WERI-Rb-1 (cell line): ENCODE measurements around the gene GALNT9.

Experiments
- DNase-seq: peaks from one replicate; pipeline ENCODE4 v3.0.0-alpha.2; 2020
- H3K27ac ChIP-seq: fragments of 250-450 bp; sonication (Bioruptor Pico); 2 replicates; pipeline ENCODE4 v1.5.1; 2020; ENCODE audit warnings: mild to moderate bottlenecking, moderate library complexity
- H3K27me3 ChIP-seq: fragments of 250-450 bp; sonication (Bioruptor Pico); 2 replicates; pipeline ENCODE4 v1.5.1; 2021; ENCODE audit warnings: mild to moderate bottlenecking, low read depth, moderate library complexity; ENCODE audit not compliant: insufficient read depth, severe bottlenecking
- H3K36me3 ChIP-seq: fragments of 250-450 bp; sonication (Bioruptor Pico); 2 replicates; pipeline ENCODE4 v1.5.1; 2020; ENCODE audit warnings: mild to moderate bottlenecking, moderate library complexity
- H3K4me3 ChIP-seq: 2 replicates; pipeline ENCODE4 v1.5.1; 2011; ENCODE audit warnings: low read depth, mild to moderate bottlenecking, control low read depth, low read length
- H3K9me3 ChIP-seq: fragments of 250-450 bp; sonication (Bioruptor Pico); 2 replicates; pipeline ENCODE4 v1.5.1; 2021; ENCODE audit warnings: mild to moderate bottlenecking, moderate library complexity; ENCODE audit not compliant: severe bottlenecking
- TF ChIP-seq, protein P1 (sequence below): IDR thresholded peaks from 2 replicates; pipeline ENCODE4 v1.5.1; 2011; ENCODE audit warnings: low read depth, mild to moderate bottlenecking, control low read depth, inconsistent platforms, low read length

GALNT9 gene

GRCh38 chr12:132213359-132214160 is 115.8 kb downstream of the GALNT9 start:
- Histone ChIP-seq H3K27me3 (no peaks in the 10 kb centered on the region), H3K9me3 (peaks cover 5% of the 10 kb centered on the region), H3K36me3 (no peaks in the 10 kb centered on the region), H3K4me3 (no peak overlapping the region), H3K27ac (no peak overlapping the region)
- DNase-seq: no peak
- TF ChIP-seq, protein P1, sequence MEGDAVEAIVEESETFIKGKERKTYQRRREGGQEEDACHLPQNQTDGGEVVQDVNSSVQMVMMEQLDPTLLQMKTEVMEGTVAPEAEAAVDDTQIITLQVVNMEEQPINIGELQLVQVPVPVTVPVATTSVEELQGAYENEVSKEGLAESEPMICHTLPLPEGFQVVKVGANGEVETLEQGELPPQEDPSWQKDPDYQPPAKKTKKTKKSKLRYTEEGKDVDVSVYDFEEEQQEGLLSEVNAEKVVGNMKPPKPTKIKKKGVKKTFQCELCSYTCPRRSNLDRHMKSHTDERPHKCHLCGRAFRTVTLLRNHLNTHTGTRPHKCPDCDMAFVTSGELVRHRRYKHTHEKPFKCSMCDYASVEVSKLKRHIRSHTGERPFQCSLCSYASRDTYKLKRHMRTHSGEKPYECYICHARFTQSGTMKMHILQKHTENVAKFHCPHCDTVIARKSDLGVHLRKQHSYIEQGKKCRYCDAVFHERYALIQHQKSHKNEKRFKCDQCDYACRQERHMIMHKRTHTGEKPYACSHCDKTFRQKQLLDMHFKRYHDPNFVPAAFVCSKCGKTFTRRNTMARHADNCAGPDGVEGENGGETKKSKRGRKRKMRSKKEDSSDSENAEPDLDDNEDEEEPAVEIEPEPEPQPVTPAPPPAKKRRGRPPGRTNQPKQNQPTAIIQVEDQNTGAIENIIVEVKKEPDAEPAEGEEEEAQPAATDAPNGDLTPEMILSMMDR: no peak

DNA sequence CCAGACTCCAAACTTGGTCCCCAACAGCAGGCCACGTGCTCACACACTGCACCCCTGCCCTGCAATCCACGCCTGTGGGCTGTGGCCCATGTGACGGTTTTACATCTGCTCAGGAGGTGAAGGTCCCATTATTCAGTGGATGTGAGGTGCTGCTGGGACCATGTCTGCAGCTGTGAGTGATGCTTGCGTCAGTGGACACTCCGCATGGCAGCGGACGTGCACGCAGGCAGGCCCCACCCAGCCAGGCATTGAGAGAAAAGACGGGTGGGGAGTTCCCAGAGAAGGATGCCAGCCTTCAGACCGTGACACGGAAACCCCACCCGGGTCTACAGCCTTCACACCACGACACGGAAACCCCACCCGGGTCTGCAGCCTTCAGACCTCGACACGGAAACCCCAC is 117.6 kb downstream of the GALNT9 start:
- H3K27me3 ChIP-seq: no peaks in the 10 kb centered on the region
- DNase-seq: no peak
- H3K27ac ChIP-seq: no peak overlapping the region
- H3K36me3 ChIP-seq: no peaks in the 10 kb centered on the region
- H3K9me3 ChIP-seq: peaks cover 6% of the 10 kb centered on the region
- TF ChIP-seq, protein P1: no peak
- H3K4me3 ChIP-seq: no peak overlapping the region

DNA sequence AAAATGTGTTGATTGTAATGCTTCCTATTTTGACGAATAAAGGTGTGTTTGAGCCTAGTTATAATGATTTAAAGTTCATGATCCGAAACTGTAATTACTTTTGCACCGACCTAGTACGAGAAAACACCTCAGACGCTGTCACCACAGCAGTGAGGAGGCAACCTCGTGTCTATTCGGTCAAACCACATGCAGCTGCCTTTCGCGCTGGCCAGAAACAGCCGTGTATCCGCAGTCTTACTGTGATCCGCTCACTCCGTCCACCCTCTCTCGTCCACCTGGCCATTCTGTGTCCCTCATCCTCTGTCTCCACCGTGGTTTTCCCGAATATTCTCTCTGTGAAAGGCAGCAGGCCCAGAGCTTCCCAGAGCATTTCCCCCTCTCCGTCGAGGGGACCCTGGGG is 118.1 kb downstream of the GALNT9 start:
- Histone ChIP-seq H3K36me3 (no peaks in the 10 kb centered on the region), H3K4me3 (no peak overlapping the region), H3K9me3 (peaks cover 6% of the 10 kb centered on the region), H3K27ac (no peak overlapping the region), H3K27me3 (no peaks in the 10 kb centered on the region)
- TF ChIP-seq, protein P1: no peak
- DNase-seq: no peak

GRCh38 chr12:132210223-132211055 is 119.0 kb downstream of the GALNT9 start:
- Histone ChIP-seq H3K4me3 (no peak overlapping the region), H3K27me3 (no peaks in the 10 kb centered on the region), H3K36me3 (no peaks in the 10 kb centered on the region), H3K9me3 (peaks cover 6% of the 10 kb centered on the region), H3K27ac (no peak overlapping the region)
- TF ChIP-seq, protein P1: no peak
- no peak for DNase-seq

DNA sequence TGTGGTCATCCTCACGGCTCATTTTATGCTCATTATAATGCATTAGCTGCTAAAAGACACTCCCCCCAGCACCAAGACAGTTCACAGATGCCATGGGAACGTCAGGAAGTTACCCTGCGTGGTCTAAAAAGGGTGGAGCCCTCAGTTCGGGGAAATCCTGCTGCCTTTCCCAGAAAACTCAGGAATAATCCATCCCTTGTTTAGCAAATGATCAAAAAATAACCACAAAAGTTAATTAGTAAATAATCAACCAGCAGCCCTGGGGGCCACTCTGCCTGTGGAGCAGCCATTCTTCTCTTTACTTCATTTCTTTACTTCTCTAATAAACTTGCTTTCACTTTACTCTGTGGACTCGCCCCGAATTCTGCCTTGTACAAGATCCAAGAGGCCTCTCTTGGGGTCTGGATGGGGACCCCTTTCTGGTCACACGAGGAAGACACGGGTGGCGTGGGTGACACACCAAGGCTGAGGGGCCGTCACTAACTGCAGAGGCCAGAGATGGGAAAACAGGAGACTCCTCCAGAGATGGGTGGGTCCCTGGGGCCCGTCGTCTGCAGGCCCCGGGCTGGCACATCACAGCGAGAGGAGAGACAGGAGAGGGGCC is 119.7 kb downstream of the GALNT9 start:
- no peak for DNase-seq
- no peaks in the 10 kb centered on the region for H3K27me3 ChIP-seq
- no peaks in the 10 kb centered on the region for H3K36me3 ChIP-seq
- no peak overlapping the region for H3K27ac ChIP-seq
- TF ChIP-seq, protein P1: no peak
- peaks cover 6% of the 10 kb centered on the region for H3K9me3 ChIP-seq
- no peak overlapping the region for H3K4me3 ChIP-seq
